Type B pancreatic cell (in vitro differentiated cells): ENCODE measurements around the gene MMP15. TPM values are rescaled to one million over a fixed set of nuclear protein-coding genes. Genes with fewer than 3 reads are reported as not detected.

Source experiments
- DNase-seq: peaks from one replicate; pipeline ENCODE4 v3.0.0; 2021; ENCODE audit warnings: mixed read lengths; ENCODE audit not compliant: unreplicated experiment; ENCODE audit errors: extremely low spot score
- H3K27ac Mint-ChIP-seq: 2 replicates; pipeline ENCODE4 v1.8.0; 2021; ENCODE audit warnings: mild to moderate bottlenecking, mixed read lengths
- H3K27me3 Mint-ChIP-seq: 2 replicates; pipeline ENCODE4 v1.8.0; 2021; ENCODE audit warnings: mixed read lengths
- H3K36me3 Mint-ChIP-seq: 2 replicates; pipeline ENCODE4 v1.8.0; 2021; ENCODE audit warnings: mixed read lengths
- H3K4me1 Mint-ChIP-seq: one replicate; pipeline ENCODE4 v1.8.0; 2021; ENCODE audit warnings: mixed read lengths; ENCODE audit not compliant: unreplicated experiment
- H3K4me3 Mint-ChIP-seq: 2 replicates; pipeline ENCODE4 v1.8.0; 2021; ENCODE audit warnings: mild to moderate bottlenecking, mixed read lengths
- H3K9me3 Mint-ChIP-seq: 2 replicates; pipeline ENCODE4 v1.8.0; 2021; ENCODE audit warnings: mixed read lengths
- CTCF ChIP-seq: fragments of 200-600 bp; sonication (generic); conservative IDR thresholded peaks from 2 replicates; pipeline ENCODE4 v1.5.0; 2021; ENCODE audit warnings: antibody characterized with exemption, mild to moderate bottlenecking
- total RNA-seq: library from RNA; stranded (reverse); gene quantifications from 2 replicates; pipeline ENCODE4 v1.2.1, GENCODE V29; 2021; ENCODE audit warnings: low replicate concordance

The MMP15 gene
- total RNA-seq, 1 donor from 2014 or later, result 33.2 TPM

GRCh38 chr16:58037365-58038057 lies 12.0 kb downstream of the MMP15 start:
- no peak for DNase-seq
- no peak overlapping the region for H3K4me3 Mint-ChIP-seq
- H3K27me3 Mint-ChIP-seq, result no peaks in the 10 kb centered on the region
- H3K36me3 Mint-ChIP-seq, result peaks cover 3% of the 10 kb centered on the region
- H3K27ac Mint-ChIP-seq, result no peak overlapping the region
- no peak for TF ChIP-seq CTCF
- H3K9me3 Mint-ChIP-seq, result no peaks in the 10 kb centered on the region
- H3K4me1 Mint-ChIP-seq, result peaks cover 4% of the 10 kb centered on the region

DNA sequence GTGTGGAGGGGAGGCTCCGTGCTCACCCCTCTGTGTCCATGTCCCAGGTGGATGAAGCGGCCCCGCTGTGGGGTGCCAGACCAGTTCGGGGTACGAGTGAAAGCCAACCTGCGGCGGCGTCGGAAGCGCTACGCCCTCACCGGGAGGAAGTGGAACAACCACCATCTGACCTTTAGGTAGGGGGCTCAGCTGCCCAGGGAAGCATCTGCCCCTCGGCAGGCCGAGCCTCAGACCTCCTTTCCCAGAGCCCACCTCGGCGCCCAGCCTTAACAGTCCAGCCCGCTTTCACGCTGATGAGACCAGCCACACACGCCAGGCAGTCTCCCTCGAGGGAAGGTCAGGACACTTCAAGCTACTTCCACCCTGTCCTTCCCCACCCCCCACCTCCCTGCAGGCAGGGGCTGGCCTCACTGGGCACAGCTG lies 12.7 kb downstream of the MMP15 start:
- peaks cover 3% of the 10 kb centered on the region for H3K36me3 Mint-ChIP-seq
- no peak overlapping the region for H3K4me3 Mint-ChIP-seq
- no peak overlapping the region for H3K27ac Mint-ChIP-seq
- H3K4me1 Mint-ChIP-seq, result peaks cover 2% of the 10 kb centered on the region
- H3K9me3 Mint-ChIP-seq, result no peaks in the 10 kb centered on the region
- no peaks in the 10 kb centered on the region for H3K27me3 Mint-ChIP-seq
- TF ChIP-seq CTCF, result no peak
- DNase-seq, result no peak

DNA sequence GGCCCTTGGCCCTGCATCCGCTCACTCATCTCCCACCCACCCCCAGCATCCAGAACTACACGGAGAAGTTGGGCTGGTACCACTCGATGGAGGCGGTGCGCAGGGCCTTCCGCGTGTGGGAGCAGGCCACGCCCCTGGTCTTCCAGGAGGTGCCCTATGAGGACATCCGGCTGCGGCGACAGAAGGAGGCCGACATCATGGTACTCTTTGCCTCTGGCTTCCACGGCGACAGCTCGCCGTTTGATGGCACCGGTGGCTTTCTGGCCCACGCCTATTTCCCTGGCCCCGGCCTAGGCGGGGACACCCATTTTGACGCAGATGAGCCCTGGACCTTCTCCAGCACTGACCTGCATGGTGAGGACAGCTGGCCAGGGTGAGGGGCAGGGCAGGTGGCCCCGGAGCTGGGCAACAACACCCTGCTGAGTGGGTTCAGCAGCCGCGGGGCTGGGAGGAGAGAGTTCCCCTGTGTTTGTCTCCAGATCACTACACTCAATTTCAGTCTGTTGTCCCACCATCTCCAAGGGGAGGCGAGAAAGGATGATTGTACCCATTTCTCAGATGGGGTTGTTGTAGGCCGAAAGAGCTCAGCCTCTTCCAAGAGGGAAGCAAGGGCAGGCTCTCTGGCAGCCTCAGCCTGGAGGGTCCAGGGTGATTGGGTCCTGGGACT lies 14.4 kb downstream of the MMP15 start:
- no peaks in the 10 kb centered on the region for H3K9me3 Mint-ChIP-seq
- H3K4me3 Mint-ChIP-seq, result no peak overlapping the region
- H3K4me1 Mint-ChIP-seq, result no peaks in the 10 kb centered on the region
- no peaks in the 10 kb centered on the region for H3K27me3 Mint-ChIP-seq
- peaks cover 3% of the 10 kb centered on the region for H3K36me3 Mint-ChIP-seq
- TF ChIP-seq CTCF, result no peak
- H3K27ac Mint-ChIP-seq, result no peak overlapping the region
- DNase-seq, result no peak

DNA sequence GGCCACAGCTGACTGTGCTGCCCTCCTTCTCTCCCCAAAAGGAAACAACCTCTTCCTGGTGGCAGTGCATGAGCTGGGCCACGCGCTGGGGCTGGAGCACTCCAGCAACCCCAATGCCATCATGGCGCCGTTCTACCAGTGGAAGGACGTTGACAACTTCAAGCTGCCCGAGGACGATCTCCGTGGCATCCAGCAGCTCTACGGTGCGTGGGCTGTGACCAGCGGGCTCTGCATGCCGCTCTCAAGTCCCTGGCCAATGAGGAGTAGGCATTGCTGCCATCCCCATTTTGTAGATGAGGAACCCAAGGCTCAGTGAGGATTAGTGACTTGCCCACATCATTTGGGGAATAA lies 14.9 kb downstream of the MMP15 start:
- TF ChIP-seq CTCF, result no peak
- Mint-ChIP-seq H3K4me1 (no peaks in the 10 kb centered on the region), H3K9me3 (no peaks in the 10 kb centered on the region), H3K27ac (no peak overlapping the region), H3K27me3 (no peaks in the 10 kb centered on the region), H3K4me3 (no peak overlapping the region), H3K36me3 (peaks cover 3% of the 10 kb centered on the region)
- no peak for DNase-seq

- Mint-ChIP-seq H3K27me3 (no peaks in the 10 kb centered on the region), H3K4me1 (no peaks in the 10 kb centered on the region), H3K27ac (no peak overlapping the region), H3K36me3 (peaks cover 3% of the 10 kb centered on the region), H3K9me3 (no peaks in the 10 kb centered on the region), H3K4me3 (no peak overlapping the region)
- TF ChIP-seq CTCF, result no peak
- DNase-seq, result no peak
Measured at GRCh38 chr16:58040945-58041627, 15.5 kb downstream of the MMP15 start.
